Activated CD4-positive, alpha-beta T cell treated with anti-CD3 and anti-CD28 coated beads, Interleukin-2, amount 50 U/mL, for 4 hours (primary cell): ENCODE measurements around the gene SLC41A2.
"Not testable (repeated sequence)": the region's sequence is repeated elsewhere in the genome, so short reads cannot be mapped to it uniquely, and the experiment has no call there.

Source experiments
- DNase-seq, 2 experiments: peaks; one replicate each; pipeline ENCODE4 v3.0.0-alpha.2; 2020

The SLC41A2 gene

DNA sequence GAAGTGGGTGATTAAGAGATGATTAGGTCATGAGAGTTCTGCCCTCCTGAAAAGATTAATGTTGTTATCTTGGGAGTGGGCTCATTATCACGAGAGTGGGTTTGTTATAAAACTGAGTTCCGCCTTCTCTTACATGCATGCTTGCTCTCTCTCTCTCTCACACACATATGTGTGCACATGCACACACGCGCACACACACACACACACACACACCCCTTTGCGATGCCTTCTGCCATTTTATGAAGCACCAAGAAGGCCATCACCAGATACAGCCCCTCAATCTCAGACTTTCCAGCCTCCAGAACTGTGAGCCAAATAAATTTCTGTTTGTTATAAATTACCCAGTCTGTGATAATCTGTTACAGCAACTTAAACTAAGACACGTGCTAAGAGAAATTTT is 5.7 kb upstream of the SLC41A2 start:
- DNase-seq, result no peak

DNA sequence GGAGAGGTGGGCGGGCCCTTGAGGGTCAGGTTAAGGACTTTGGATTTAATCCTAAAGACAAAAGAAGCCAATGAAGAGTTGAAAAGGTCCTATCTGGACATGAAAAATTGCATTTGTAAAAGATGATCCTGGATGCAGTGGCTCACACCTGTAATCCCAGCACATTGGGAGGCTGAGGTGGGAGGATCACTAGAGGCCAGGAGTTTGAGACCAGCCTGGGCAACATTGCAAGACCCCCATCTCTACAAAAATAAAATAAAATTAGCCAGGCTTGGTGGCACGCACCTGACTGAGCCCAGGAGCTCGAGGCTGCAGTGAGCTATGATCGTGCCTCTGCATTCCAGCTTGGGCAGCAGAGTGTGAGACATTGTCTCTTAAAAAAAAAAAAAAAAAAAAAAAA is 2.4 kb upstream of the SLC41A2 start:
- DNase-seq, result no peak

DNA sequence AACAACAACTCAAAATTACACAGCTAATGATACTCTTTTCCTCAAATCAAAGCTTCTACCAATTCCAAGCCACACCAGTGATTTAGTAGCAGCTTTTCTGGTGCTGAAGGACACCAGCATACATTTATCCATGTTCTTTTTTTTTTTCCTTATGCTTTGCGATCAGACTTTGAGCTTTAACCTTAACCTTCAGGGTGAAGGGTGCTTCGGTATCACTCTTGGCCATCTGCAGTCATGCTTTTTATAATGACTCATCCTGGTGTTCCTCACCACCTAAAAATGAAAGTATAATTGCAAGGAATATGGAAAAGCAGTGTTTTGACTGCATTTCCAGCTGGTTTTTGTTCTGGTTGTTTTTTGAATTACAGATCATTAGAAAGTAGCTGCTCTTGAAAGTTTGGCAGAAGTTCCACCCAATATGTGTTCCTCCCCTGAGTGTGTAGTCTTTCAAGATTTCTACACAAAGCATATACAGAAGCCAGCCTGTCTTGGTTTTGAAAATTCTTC is 1.3 kb upstream of the SLC41A2 start:
- DNase-seq, result no peak

GRCh38 chr12:104958805-104959334 is 780 bp upstream of the SLC41A2 start:
- DNase-seq, result no peak

- DNase-seq, result peak; percentile 13 to 25
Observed at GRCh38 chr12:104957719-104958000, 430 bp downstream of the SLC41A2 start.

GRCh38 chr12:104956870-104957718 is 996 bp downstream of the SLC41A2 start:
- no peak for DNase-seq

GRCh38 chr12:104955703-104956102 is 2.4 kb downstream of the SLC41A2 start:
- no peak for DNase-seq

DNA sequence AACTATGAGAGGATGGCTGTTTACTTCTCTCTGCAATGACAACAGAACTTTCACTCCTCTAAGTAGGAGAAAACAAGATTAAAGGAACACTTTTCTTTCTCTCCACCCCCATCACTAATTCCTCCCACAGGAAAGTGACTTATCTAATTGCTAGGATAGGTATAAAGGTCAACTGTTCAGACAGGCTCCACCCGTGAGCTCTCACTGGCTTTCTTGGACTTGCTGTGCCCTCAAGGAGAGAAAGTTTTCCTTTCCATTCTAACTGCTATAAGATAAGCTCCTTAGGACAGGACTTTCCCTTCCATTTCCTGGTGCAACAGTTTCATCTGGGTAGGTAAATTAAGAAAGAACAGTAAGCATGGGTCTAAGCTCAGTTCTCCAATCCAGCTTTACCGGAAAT is 4.8 kb downstream of the SLC41A2 start:
- no peak for DNase-seq

- no peak for DNase-seq
Observed at GRCh38 chr12:104952816-104953215, 5.3 kb downstream of the SLC41A2 start.

GRCh38 chr12:104951759-104952509 is 6.2 kb downstream of the SLC41A2 start:
- no peak for DNase-seq

- DNase-seq, result not testable (repeated sequence)
Observed at GRCh38 chr12:104948716-104949115, 9.4 kb downstream of the SLC41A2 start.

GRCh38 chr12:104944252-104944651 is 13.8 kb downstream of the SLC41A2 start:
- DNase-seq, result no peak

DNA sequence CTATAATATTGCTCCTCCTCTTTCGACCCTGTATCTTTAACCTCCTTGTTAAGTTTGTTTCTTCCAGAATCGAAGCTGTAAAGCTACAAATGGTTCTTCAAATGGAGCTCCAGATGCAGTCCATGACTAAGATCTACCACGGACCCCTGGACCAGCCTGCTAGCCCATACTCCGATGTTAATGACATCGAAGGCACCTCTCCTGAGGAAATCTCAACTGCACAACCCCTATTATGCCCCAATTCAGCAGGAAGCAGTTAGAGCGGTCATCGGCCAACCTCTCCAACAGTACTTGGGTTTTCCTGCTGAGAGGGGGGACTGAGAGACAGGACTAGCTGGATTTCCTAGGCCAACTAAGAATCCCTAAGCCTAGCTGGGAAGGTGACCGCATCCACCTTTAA is 14.7 kb downstream of the SLC41A2 start:
- DNase-seq, result not testable (repeated sequence)

DNA sequence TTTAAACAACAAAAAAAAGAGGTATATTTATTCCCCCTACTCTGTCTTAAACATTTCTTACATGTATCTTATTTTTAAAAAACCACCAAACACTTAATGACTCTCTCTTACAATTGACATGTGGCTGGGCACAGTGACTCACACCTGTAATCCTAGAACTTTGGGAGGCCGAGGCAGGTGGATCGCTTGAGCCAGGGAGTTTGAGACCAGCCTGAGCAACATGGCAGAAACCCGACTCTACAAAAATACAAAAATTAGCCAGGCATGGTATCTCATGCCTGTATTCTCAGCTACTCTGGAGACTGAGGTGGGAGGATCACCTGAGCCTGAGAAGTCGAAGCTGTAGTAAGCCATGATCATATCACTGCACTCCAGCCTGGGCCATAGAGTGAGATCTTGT is 16.0 kb downstream of the SLC41A2 start:
- no peak for DNase-seq

- DNase-seq, result no peak
Observed at GRCh38 chr12:104941454-104941853, 16.6 kb downstream of the SLC41A2 start.

- no peak for DNase-seq
Observed at GRCh38 chr12:104939089-104939488, 19.0 kb downstream of the SLC41A2 start.

- no peak for DNase-seq
Observed at GRCh38 chr12:104938371-104938770, 19.7 kb downstream of the SLC41A2 start.

DNA sequence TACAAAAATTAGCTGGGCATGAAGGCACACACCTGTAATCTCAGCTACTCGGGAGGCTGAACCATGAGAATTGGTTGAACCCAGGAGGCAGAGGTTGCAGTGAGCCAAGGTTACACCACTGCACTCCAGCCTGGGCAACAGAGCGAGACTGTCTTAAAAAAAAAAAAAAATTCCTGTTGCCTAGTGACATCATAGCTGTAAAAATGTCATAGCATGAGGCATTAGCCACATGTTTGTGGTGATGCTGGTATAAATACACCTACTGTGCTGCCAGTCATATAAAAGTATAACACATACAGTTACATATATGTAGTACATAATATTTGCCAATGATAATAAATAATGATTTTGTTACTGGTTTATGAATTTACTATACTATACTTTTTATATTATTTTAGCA is 22.2 kb downstream of the SLC41A2 start:
- DNase-seq, result no peak

DNA sequence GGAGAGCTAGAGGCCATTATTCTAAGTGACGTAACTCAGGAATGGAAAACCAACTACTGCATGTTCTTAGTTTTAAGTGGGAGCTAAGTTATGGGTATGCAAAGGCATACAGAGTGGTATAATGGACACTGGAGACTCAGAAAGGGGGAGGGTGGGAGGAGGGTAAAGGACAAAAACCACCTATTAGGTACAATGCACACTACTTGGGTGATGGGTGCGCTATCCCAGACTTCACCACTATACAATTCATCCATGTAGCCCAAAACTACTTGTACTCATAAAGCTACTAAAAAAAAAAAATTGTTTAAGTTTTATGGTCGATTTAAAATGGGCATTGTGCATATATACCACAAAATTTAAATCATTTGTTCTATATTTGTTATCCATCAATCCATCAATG is 24.3 kb downstream of the SLC41A2 start:
- DNase-seq, result no peak

GRCh38 chr12:104933128-104933527 is 25.0 kb downstream of the SLC41A2 start:
- no peak for DNase-seq

- DNase-seq, result no peak
Observed at GRCh38 chr12:104930388-104931326, 27.4 kb downstream of the SLC41A2 start.

DNA sequence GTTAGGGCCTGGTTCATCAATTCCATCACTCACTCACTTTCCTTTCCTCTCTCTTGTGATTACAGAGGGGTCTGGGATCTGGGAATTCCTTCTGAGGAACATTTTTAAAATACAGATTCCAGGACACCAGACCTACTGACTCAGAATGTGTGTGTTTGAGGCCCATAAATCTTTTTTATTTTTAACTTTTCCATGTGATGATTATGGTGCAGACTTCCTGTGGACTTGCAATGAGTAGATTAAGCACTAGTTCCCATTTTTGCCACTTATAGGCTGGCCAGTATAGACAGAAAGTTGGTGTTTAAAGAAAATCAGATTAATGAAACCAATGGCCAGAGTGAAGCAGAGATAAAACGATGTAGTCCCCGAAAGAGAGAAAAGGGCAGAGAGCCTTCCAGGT is 28.1 kb downstream of the SLC41A2 start:
- DNase-seq, result no peak

GRCh38 chr12:104929368-104929767 is 28.7 kb downstream of the SLC41A2 start:
- no peak for DNase-seq
